ENCODE measurements around the gene KCNMB4. TPM values are rescaled to one million over a fixed set of nuclear protein-coding genes. Genes with fewer than 3 reads are reported as not detected.
"Not testable (repeated sequence)": the region's sequence is repeated elsewhere in the genome, so short reads cannot be mapped to it uniquely, and the experiment has no call there.

KCNMB4 gene
- total RNA-seq, 6 experiments from 2014 or later = 0.25 to 1.3 (median 0.57) TPM

DNA sequence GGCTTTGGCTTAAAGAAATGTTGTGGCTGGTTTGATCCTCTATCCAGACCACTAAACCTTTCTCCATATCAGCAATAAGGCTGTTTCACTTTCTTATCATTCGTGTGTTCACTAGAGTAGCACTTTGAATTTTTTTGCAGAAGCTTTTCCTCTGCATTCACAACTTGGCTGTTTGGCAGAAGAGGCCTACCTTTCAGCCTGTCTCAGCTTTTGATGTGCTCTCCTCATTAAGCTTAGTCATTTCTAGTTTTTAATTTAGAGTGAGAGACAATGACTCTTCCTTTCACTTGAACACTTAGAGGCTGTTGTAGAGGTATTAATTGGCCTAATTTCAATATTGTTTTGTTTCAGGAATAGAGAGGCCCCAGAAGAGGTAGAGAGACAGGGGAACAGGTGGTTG, 13.8 kb downstream of the KCNMB4 start:
- Histone ChIP-seq H3K36me3 (no peaks in the 10 kb centered on the region), H3K9me3 (no peaks in the 10 kb centered on the region), H3K27ac (no peak overlapping the region), H3K27me3 (no peaks in the 10 kb centered on the region), H3K4me1 (no peaks in the 10 kb centered on the region), H3K4me3 (no peak overlapping the region)
- DNase-seq (no peak), ATAC-seq (no peak)
- intact Hi-C loops (cut with DNase I) = no loop called here
- TF ChIP-seq, protein P1, sequence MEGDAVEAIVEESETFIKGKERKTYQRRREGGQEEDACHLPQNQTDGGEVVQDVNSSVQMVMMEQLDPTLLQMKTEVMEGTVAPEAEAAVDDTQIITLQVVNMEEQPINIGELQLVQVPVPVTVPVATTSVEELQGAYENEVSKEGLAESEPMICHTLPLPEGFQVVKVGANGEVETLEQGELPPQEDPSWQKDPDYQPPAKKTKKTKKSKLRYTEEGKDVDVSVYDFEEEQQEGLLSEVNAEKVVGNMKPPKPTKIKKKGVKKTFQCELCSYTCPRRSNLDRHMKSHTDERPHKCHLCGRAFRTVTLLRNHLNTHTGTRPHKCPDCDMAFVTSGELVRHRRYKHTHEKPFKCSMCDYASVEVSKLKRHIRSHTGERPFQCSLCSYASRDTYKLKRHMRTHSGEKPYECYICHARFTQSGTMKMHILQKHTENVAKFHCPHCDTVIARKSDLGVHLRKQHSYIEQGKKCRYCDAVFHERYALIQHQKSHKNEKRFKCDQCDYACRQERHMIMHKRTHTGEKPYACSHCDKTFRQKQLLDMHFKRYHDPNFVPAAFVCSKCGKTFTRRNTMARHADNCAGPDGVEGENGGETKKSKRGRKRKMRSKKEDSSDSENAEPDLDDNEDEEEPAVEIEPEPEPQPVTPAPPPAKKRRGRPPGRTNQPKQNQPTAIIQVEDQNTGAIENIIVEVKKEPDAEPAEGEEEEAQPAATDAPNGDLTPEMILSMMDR (IDR thresholded peaks at IDR 0.05) = no peak
- TF ChIP-seq POLR2A (IDR thresholded peaks at IDR 0.05) = no peak
- 70% methylated on average over 1 of the region's 1 CpG for WGBS (ENCODE audit: insufficient coverage, low coverage, low lambda C conversion rate, missing lambda C conversion rate)

DNA sequence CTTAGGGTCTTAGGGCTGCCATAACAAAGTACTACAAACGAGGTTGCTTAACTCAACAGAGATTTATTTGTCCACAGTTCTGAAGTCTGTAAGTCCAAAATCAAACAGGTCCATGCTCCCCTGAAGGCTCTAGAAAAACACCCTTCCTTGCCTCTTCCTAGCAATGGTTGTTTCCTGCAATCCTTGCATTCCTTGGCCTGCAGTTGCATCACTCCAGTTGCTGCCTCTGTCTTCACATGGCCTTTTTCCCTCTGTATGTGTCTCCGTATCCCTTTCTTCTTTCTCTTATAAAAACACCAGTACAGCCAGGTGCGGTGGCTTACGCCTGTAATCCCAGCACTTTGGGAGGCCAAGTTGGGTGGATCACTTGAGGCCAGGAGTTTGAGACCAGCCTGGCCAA, 17.4 kb downstream of the KCNMB4 start:
- H3K9me3 ChIP-seq = no peaks in the 10 kb centered on the region
- whole genome bisulfite sequencing (ENCODE audit: insufficient coverage, low coverage, low lambda C conversion rate, missing lambda C conversion rate) = 77% methylated on average over 4 of the region's 4 CpGs
- H3K4me3 ChIP-seq = no peak overlapping the region
- intact Hi-C loops (cut with DNase I) = no loop called here
- H3K27me3 ChIP-seq = no peaks in the 10 kb centered on the region
- no peak for TF ChIP-seq POLR2A (IDR thresholded peaks at IDR 0.05)
- TF ChIP-seq, protein P1 (IDR thresholded peaks at IDR 0.05) = no peak
- H3K4me1 ChIP-seq = no peaks in the 10 kb centered on the region
- H3K36me3 ChIP-seq = no peaks in the 10 kb centered on the region
- H3K27ac ChIP-seq = no peak overlapping the region
- ATAC-seq = no peak
- DNase-seq = no peak

DNA sequence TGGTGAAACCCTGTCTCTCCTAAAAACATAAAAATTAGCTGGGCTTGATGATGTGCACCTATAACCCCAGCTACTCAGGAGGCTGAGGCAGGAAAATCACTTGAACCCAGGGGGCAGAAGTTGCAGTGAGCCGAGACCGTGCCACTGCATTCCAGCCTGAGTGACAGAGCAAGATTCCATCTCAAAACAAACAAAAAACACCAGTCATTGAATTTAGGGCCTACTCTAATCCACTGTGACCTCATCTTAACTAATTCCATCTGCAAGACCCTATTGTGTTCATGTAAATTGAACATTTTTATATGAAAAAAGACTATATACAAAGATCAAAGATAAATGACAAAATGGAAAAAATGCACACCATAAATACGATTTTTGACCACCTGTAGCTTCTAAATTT, 17.8 kb downstream of the KCNMB4 start:
- WGBS (ENCODE audit: insufficient coverage, low coverage, low lambda C conversion rate, missing lambda C conversion rate) = 67% methylated on average over 3 of the region's 3 CpGs
- Histone ChIP-seq H3K9me3 (no peaks in the 10 kb centered on the region), H3K4me1 (no peaks in the 10 kb centered on the region), H3K27me3 (no peaks in the 10 kb centered on the region), H3K4me3 (no peak overlapping the region), H3K36me3 (no peaks in the 10 kb centered on the region), H3K27ac (no peak overlapping the region)
- ATAC-seq (no peak), DNase-seq (no peak)
- TF ChIP-seq, protein P1 (IDR thresholded peaks at IDR 0.05) = no peak
- TF ChIP-seq POLR2A (IDR thresholded peaks at IDR 0.05) = no peak
- intact Hi-C loops (cut with DNase I) = no loop called here

DNA sequence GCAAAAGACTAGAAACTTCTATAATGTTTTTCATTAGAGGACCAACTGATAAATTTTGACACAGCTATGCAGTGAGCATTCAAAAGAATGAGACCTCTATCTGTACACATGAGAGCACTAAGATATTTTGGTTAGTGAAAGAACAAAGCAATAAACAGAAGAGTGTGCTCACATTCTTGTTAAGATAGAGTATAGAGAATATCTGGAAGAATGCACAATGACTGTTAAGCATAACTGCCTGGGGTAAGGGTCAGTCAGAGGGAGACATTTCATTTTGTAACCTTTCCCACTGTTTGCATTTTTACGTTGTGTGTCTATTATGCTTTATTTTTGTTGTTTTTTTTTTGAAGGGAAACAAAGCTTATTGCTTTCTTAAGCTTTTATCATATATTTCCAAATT, 20.7 kb downstream of the KCNMB4 start:
- intact Hi-C loops (cut with DNase I) = no loop called here
- Histone ChIP-seq H3K27ac (no peak overlapping the region), H3K36me3 (no peaks in the 10 kb centered on the region), H3K9me3 (no peaks in the 10 kb centered on the region), H3K27me3 (no peaks in the 10 kb centered on the region), H3K4me3 (no peak overlapping the region), H3K4me1 (no peaks in the 10 kb centered on the region)
- DNase-seq = no peak
- TF ChIP-seq, protein P1 (IDR thresholded peaks at IDR 0.05) = no peak
- TF ChIP-seq POLR2A (IDR thresholded peaks at IDR 0.05) = no peak
- WGBS (ENCODE audit: insufficient coverage, low coverage, low lambda C conversion rate, missing lambda C conversion rate) = 63% methylated on average over 1 of the region's 1 CpG
- no peak for ATAC-seq

DNA sequence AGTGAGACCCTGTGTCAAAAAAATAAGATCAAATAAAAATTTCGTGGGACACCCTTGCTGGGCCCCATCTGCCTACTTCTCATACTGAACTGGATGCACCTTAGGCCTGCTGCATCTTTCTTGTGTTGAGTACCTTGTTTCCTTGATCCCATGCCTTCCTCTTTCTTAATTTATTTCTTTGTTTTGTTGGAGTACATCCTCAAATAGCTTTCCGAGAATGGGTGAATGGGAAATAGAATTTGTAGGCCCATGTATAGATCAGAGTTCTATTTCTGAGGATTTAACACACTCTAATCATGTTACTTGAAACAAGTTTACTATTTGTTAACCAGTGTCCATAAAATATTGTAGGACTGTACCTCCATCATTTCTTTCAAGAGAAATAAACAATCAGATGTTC, 23.6 kb downstream of the KCNMB4 start:
- intact Hi-C loops (cut with DNase I) = no loop called here
- H3K27me3 ChIP-seq = no peaks in the 10 kb centered on the region
- DNase-seq (no peak), ATAC-seq (no peak)
- WGBS (ENCODE audit: insufficient coverage, low coverage, low lambda C conversion rate, missing lambda C conversion rate) = 44% methylated on average over 2 of the region's 2 CpGs
- no peaks in the 10 kb centered on the region for H3K4me1 ChIP-seq
- no peaks in the 10 kb centered on the region for H3K9me3 ChIP-seq
- H3K4me3 ChIP-seq = no peak overlapping the region
- no peak for TF ChIP-seq POLR2A (IDR thresholded peaks at IDR 0.05)
- TF ChIP-seq, protein P1 (IDR thresholded peaks at IDR 0.05) = no peak
- no peak overlapping the region for H3K27ac ChIP-seq
- H3K36me3 ChIP-seq = no peaks in the 10 kb centered on the region

DNA sequence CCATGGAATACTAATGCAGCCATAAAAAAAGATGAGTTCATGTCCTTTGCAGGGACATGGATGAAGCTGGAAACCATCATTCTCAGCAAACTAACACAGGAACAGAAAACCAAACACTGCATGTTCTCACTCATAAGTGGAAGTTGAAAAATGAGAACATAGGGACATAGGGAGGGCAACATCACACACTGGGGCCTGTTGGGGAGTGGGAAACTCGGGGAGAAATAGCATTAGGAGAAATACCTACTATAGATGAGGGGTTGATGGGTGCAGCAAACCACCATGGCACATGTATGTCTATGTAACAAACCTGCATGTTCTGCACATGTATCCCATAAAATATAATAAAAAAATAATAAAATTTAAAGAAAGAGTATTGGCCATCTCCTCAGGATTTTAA, 26.5 kb downstream of the KCNMB4 start:
- H3K4me1 ChIP-seq; H3K27me3 ChIP-seq; H3K4me3 ChIP-seq; H3K9me3 ChIP-seq; H3K27ac ChIP-seq; intact Hi-C loops (cut with DNase I); DNase-seq; ATAC-seq; H3K36me3 ChIP-seq: not testable (repeated sequence)
- 14% methylated on average over 1 of the region's 1 CpG for WGBS (ENCODE audit: insufficient coverage, low coverage, low lambda C conversion rate, missing lambda C conversion rate)

Data from right lobe of liver (tissue), 6 donors.